GM21723 (cell line): ENCODE measurements around the gene SPSB2.

Experiments
- ATAC-seq: cut with Tn5 transposase; IDR thresholded peaks from one replicate; pipeline ENCODE4 v1.9.1; 2021; ENCODE audit warnings: mild to moderate bottlenecking, moderate library complexity; ENCODE audit not compliant: unreplicated experiment

SPSB2 gene

GRCh38 chr12:6834873-6835272 lies 38.2 kb downstream of the SPSB2 start:
- ATAC-seq, result no peak

- ATAC-seq, result no peak
Measured at GRCh38 chr12:6834254-6834653, 38.8 kb downstream of the SPSB2 start.

GRCh38 chr12:6833189-6833890 lies 39.8 kb downstream of the SPSB2 start:
- ATAC-seq, result no peak

GRCh38 chr12:6832125-6832524 lies 41.0 kb downstream of the SPSB2 start:
- no peak for ATAC-seq

GRCh38 chr12:6831450-6831995 lies 41.6 kb downstream of the SPSB2 start:
- ATAC-seq, result no peak

GRCh38 chr12:6830999-6831398 lies 42.1 kb downstream of the SPSB2 start:
- no peak for ATAC-seq

GRCh38 chr12:6830286-6830890 lies 42.7 kb downstream of the SPSB2 start:
- ATAC-seq, result no peak

GRCh38 chr12:6829536-6830220 lies 43.4 kb downstream of the SPSB2 start:
- no peak for ATAC-seq

- no peak for ATAC-seq
Measured at GRCh38 chr12:6828781-6829535, 44.1 kb downstream of the SPSB2 start.

GRCh38 chr12:6827982-6828780 lies 44.9 kb downstream of the SPSB2 start, which contains the start of gene P3H3:
Gene P3H3 (plus strand): TSS chr12:6828407. CDS start chr12:6828441, 34 bp downstream.
- no peak for ATAC-seq

- ATAC-seq, result no peak
Measured at GRCh38 chr12:6827437-6827911, 45.6 kb downstream of the SPSB2 start.

- ATAC-seq, result no peak
Measured at GRCh38 chr12:6826734-6827436, 46.2 kb downstream of the SPSB2 start.

- ATAC-seq, result no peak
Measured at GRCh38 chr12:6826125-6826733, 46.9 kb downstream of the SPSB2 start.

- ATAC-seq, result no peak
Measured at GRCh38 chr12:6825398-6826124, 47.5 kb downstream of the SPSB2 start.

GRCh38 chr12:6824901-6825381 lies 48.2 kb downstream of the SPSB2 start:
- no peak for ATAC-seq

GRCh38 chr12:6824085-6824775 lies 48.9 kb downstream of the SPSB2 start:
- no peak for ATAC-seq

- no peak for ATAC-seq
Measured at GRCh38 chr12:6823182-6824084, 49.7 kb downstream of the SPSB2 start.
